K562 (cell line): Measurements from ENCODE around the gene ADAP1. TPM values are rescaled to one million over a fixed set of nuclear protein-coding genes. Genes with fewer than 3 reads are reported as not detected.

Experiments
- ATF7 ChIP-seq: fragments of 450-650 bp; IDR thresholded peaks from 2 replicates; pipeline ENCODE4 v1.7.1; 2014; ENCODE audit warnings: mild to moderate bottlenecking, moderate library complexity
- BACH1 ChIP-seq: fragments of 200-800 bp; sonication (Bioruptor generic); IDR thresholded peaks from 2 replicates; pipeline ENCODE4 v1.6.1; 2016; ENCODE audit warnings: missing genetic modification characterization, missing compliant biosample characterization
- DNMT1 ChIP-seq: fragments of 450-650 bp; IDR thresholded peaks from 2 replicates; pipeline ENCODE4 v1.6.1; 2016; ENCODE audit warnings: antibody characterized with exemption, mild to moderate bottlenecking
- FOXK2 ChIP-seq, 2 experiments: fragments of 450-650 bp; IDR thresholded peaks in 1 of 2; conservative IDR thresholded peaks in 1 of 2; 2 replicates each; pipeline ENCODE4 v1.6.1; 2016; ENCODE audit warnings: low read depth in 2 of 2, mild to moderate bottlenecking in 1 of 2
- FUS ChIP-seq: fragments of 200-400 bp; formaldehyde crosslinking; optimal IDR thresholded peaks from 2 replicates; pipeline ENCODE3; 2017; ENCODE audit warnings: low read depth, low read length
- MED1 ChIP-seq: sonication (generic); formaldehyde crosslinking; IDR thresholded peaks from 2 replicates; pipeline ENCODE4 v1.8.1; 2023; ENCODE audit warnings: missing genetic modification reagents, borderline replicate concordance
- MYNN ChIP-seq, 2 experiments: sonication (generic); formaldehyde crosslinking in 1 of 2; IDR thresholded peaks; 2 replicates each; pipeline versions ENCODE4 v1.5.0 to v1.6.1; 2016 to 2020; ENCODE audit warnings: antibody characterized with exemption in 1 of 2, missing genetic modification reagents in 1 of 2
- NRF1 ChIP-seq, 2 experiments: fragments of 450-650 bp; IDR thresholded peaks in 1 of 2; conservative IDR thresholded peaks in 1 of 2; 2 replicates each; pipeline ENCODE4 v1.6.1; 2014; ENCODE audit warnings: mild to moderate bottlenecking in 2 of 2
- SREBF1 ChIP-seq: fragments of 150-350 bp; IDR thresholded peaks from 2 replicates; pipeline ENCODE4 v1.6.1; 2014; ENCODE audit warnings: antibody characterized with exemption, low read depth, low read length, borderline replicate concordance
- TGIF2 ChIP-seq: sonication (generic); formaldehyde crosslinking; IDR thresholded peaks from 2 replicates; pipeline ENCODE4 v1.8.1; 2022; ENCODE audit warnings: mild to moderate bottlenecking, missing genetic modification reagents, moderate library complexity
- YBX1 ChIP-seq: fragments of 450-650 bp; IDR thresholded peaks from 2 replicates; pipeline ENCODE4 v1.7.1; 2016; ENCODE audit warnings: mild to moderate bottlenecking
- ZFP1 ChIP-seq: fragments of 450-650 bp; formaldehyde crosslinking; IDR thresholded peaks from 2 replicates; pipeline ENCODE4 v1.4.0; 2020; ENCODE audit warnings: mild to moderate bottlenecking, mixed read lengths
- ZNF217 ChIP-seq: sonication (generic); formaldehyde crosslinking; IDR thresholded peaks from 2 replicates; pipeline ENCODE4 v1.8.0; 2022; ENCODE audit warnings: mild to moderate bottlenecking, missing genetic modification reagents
- ZNF668 ChIP-seq: fragments of 250-450 bp; sonication (Bioruptor Pico); IDR thresholded peaks from 2 replicates; pipeline ENCODE4 v1.8.0; 2022; ENCODE audit warnings: mild to moderate bottlenecking, inconsistent platforms
- ZNF780A ChIP-seq: fragments of 250-450 bp; sonication (Bioruptor Pico); IDR thresholded peaks from 2 replicates; pipeline ENCODE4 v1.5.0; 2021; ENCODE audit warnings: mild to moderate bottlenecking
- polyA plus RNA-seq, 8 experiments: library from polyadenylated mRNA; depleted of rRNA in 4 of 8; stranded (reverse) in 5 of 8; unstranded in 3 of 8; fragments of >200 nt; fragmentation: Nextera tagmentation in 2 of 8; fragmentation: Illumina TruSeq in 1 of 8; extraction: Ambion mirVana in 2 of 8; extraction: Trizol in 1 of 8; gene quantifications; 2 replicates each; pipeline versions ENCODE4 v1.2.1 to v1.2.3, GENCODE V29; 2011 to 2014; ENCODE audit warnings: inconsistent platforms in 1 of 8, missing spikeins in 1 of 8
- total RNA-seq, 7 experiments: library from RNA; depleted of rRNA in 6 of 7; stranded (reverse); fragments of >200 nt in 6 of 7; fragmentation: Illumina TruSeq in 2 of 7; extraction: Trizol in 2 of 7; gene quantifications; 2 replicates each; pipeline versions ENCODE4 v1.2.1 to v1.2.3, GENCODE V29; 2011 to 2021; ENCODE audit warnings: low replicate concordance in 1 of 7
- TF ChIP-seq, protein P1 (sequence below): sonication (generic); formaldehyde crosslinking; IDR thresholded peaks from 2 replicates; pipeline ENCODE4 v1.8.1; 2023; ENCODE audit warnings: mild to moderate bottlenecking, missing genetic modification reagents
- TF ChIP-seq, protein P2 (sequence below): fragments of 450-650 bp; formaldehyde crosslinking; IDR thresholded peaks from 2 replicates; pipeline ENCODE4 v1.4.0; 2022; ENCODE audit warnings: missing genetic modification characterization

Gene ADAP1
- total and polyA plus RNA-seq, 9 of the 15 experiments (the other 6 are each of a cell fraction or from before 2014, with no cell fraction given), result 0.27 to 1.4 (median 0.52) TPM; not detected in 3

DNA sequence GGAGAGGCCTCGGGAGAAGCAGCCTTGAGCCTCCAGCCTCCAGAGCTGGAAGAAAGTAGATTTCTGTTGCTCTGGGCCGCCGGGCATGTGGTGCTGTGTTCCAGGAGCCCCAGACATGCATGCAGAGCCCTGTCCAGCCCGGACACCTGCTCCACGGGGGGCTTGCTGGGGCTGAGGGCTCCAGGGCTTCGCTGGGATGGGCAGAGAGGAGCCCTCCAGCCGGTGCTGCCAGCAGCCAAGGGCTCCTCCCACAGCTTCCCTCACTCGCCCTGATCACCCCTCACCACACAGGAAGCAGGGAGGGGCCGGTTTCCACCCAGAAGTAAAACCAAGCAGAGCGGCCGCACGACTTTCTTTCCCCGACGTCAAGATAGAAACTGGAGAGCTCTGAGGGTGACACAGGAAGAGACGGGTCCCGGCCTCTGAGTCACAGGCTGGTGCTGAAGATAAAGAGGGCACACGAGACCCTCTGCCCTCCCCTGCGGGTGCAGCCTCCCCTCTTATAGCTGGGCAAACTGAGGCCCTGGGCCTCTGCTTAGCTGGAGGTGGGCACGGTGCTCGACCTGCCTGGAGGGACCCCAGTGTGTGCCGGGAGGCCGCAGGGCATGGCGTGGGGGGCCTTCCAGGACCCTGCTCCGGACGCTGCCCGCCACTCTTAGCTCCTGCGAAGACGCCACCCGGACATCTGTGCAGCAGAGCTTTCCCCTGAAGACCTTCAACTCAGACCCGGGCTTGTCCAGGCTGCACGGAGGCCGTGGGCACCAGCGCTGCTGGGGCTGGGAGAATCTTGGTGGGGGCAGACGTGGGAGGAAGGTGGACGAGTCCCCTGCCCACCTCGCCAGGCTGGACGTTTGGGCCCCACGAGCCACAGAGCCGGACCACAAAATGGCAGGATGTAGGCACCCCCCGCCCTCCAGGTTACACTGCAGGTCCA is 31.1 kb downstream of the ADAP1 start (continued):
- TF ChIP-seq MYNN (IDR thresholded peaks at IDR 0.05) (peak; percentile 27; the same call in 1 of the 2 replicates), MYNN (CRISPR knock-in tag; IDR thresholded peaks at IDR 0.05) (no peak), FOXK2 (conservative IDR thresholded peaks at IDR 0.05 in 1 of 2, IDR thresholded peaks at IDR 0.05 in 1 of 2; ENCODE audit: low read depth in 2 of 2) (no peak), ZFP1 (CRISPR knock-in tag) (no peak), ATF7 (no peak), ZNF668 (CRISPR knock-in tag) (no peak), ZNF780A (CRISPR knock-in tag) (no peak), MED1 (CRISPR knock-in tag) (no peak), NRF1 (conservative IDR thresholded peaks at IDR 0.05 in 1 of 2, IDR thresholded peaks at IDR 0.05 in 1 of 2) (peak in 1 of 2 experiments; percentile 19; a peak in 1 of 4 replicates), TGIF2 (no peak), YBX1 (no peak), ZNF217 (CRISPR knock-in tag) (no peak), BACH1 (tag) (no peak), FUS (no peak), SREBF1 (no peak), DNMT1 (no peak)
- TF ChIP-seq, protein P1, sequence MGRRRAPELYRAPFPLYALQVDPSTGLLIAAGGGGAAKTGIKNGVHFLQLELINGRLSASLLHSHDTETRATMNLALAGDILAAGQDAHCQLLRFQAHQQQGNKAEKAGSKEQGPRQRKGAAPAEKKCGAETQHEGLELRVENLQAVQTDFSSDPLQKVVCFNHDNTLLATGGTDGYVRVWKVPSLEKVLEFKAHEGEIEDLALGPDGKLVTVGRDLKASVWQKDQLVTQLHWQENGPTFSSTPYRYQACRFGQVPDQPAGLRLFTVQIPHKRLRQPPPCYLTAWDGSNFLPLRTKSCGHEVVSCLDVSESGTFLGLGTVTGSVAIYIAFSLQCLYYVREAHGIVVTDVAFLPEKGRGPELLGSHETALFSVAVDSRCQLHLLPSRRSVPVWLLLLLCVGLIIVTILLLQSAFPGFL (CRISPR knock-in tag), result no peak
- TF ChIP-seq, protein P2, sequence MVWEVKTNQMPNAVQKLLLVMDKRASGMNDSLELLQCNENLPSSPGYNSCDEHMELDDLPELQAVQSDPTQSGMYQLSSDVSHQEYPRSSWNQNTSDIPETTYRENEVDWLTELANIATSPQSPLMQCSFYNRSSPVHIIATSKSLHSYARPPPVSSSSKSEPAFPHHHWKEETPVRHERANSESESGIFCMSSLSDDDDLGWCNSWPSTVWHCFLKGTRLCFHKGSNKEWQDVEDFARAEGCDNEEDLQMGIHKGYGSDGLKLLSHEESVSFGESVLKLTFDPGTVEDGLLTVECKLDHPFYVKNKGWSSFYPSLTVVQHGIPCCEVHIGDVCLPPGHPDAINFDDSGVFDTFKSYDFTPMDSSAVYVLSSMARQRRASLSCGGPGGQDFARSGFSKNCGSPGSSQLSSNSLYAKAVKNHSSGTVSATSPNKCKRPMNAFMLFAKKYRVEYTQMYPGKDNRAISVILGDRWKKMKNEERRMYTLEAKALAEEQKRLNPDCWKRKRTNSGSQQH, result no peak
- TF ChIP-seq, all 486 proteins: peak for 21
